Gastroesophageal sphincter (tissue), 4 donors: ENCODE measurements around the gene CHRND. TPM values are rescaled to one million over a fixed set of nuclear protein-coding genes. Genes with fewer than 3 reads are reported as not detected.

ENCODE experiments used
- ATAC-seq: fragments of 150-250 bp; one replicate; pipeline ENCODE4 v1.9.1; 2016; ENCODE audit warnings: mild to moderate bottlenecking, moderate library complexity
- H3K27ac ChIP-seq, 4 donors: fragments of 200-600 bp; sonication (generic) in 3 of 4; 1 replicate in 3 of 4; 2 replicates in 1 of 4; pipeline ENCODE4 v1.5.1; 2016 to 2019
- H3K27me3 ChIP-seq: fragments of 200-600 bp; sonication (generic); one replicate; pipeline ENCODE4 v1.5.1; 2019
- H3K36me3 ChIP-seq, 2 donors: fragments of 200-600 bp; sonication (generic); one replicate each; pipeline ENCODE4 v1.5.1; 2019; ENCODE audit warnings: control low read depth in 1 of 2
- H3K4me1 ChIP-seq, 3 donors: fragments of 200-600 bp; sonication (generic); 1 replicate in 2 of 3; 2 replicates in 1 of 3; pipeline ENCODE4 v1.5.1; 2016 to 2019; ENCODE audit warnings: control low read depth in 2 of 3
- H3K4me3 ChIP-seq, 2 donors: fragments of 200-600 bp; sonication (generic); one replicate each; pipeline ENCODE4 v1.5.1; 2019; ENCODE audit warnings: mild to moderate bottlenecking in 1 of 2, moderate library complexity in 1 of 2
- H3K9me3 ChIP-seq, 3 donors: fragments of 200-600 bp; sonication (generic); one replicate each; pipeline ENCODE4 v1.5.1; 2017 to 2019; ENCODE audit warnings: control low read depth in 2 of 3
- CTCF ChIP-seq, 4 experiments: fragments of 200-600 bp in 2 of 4; fragments of 450-650 bp in 2 of 4; sonication (generic) in 1 of 4; IDR thresholded peaks; one replicate each; pipeline ENCODE4 v1.5.1; 2017 to 2019; ENCODE audit warnings: antibody characterized with exemption in 4 of 4, mild to moderate bottlenecking in 2 of 4, moderate library complexity in 2 of 4
- EP300 ChIP-seq: sonication (generic); formaldehyde crosslinking; IDR thresholded peaks from one replicate; pipeline ENCODE4 v1.6.1; 2017; ENCODE audit warnings: antibody characterized with exemption, mild to moderate bottlenecking
- POLR2A ChIP-seq, 2 donors: fragments of 450-650 bp; IDR thresholded peaks; one replicate each; pipeline ENCODE4 v1.6.1; 2017; ENCODE audit warnings: antibody characterized with exemption in 2 of 2, mild to moderate bottlenecking in 2 of 2, moderate library complexity in 1 of 2
- POLR2AphosphoS5 ChIP-seq: sonication (generic); formaldehyde crosslinking; IDR thresholded peaks from one replicate; pipeline ENCODE4 v1.6.1; 2017; ENCODE audit warnings: antibody characterized with exemption
- WGBS, 2 donors: methylation state at CpG; one replicate each; pipeline ENCODE4 v1.1.5; 2018; ENCODE audit warnings: low coverage in 1 of 2; 5-methylcytosine and 5-hydroxymethylcytosine counted together
- total RNA-seq, 4 donors: library from RNA; depleted of rRNA; stranded (reverse); fragments of >200 nt; gene quantifications; one replicate each; pipeline ENCODE4 v1.1.0, GENCODE V29; 2016

The CHRND gene
- total RNA-seq, 4 donors from 2014 or later: not detected

DNA sequence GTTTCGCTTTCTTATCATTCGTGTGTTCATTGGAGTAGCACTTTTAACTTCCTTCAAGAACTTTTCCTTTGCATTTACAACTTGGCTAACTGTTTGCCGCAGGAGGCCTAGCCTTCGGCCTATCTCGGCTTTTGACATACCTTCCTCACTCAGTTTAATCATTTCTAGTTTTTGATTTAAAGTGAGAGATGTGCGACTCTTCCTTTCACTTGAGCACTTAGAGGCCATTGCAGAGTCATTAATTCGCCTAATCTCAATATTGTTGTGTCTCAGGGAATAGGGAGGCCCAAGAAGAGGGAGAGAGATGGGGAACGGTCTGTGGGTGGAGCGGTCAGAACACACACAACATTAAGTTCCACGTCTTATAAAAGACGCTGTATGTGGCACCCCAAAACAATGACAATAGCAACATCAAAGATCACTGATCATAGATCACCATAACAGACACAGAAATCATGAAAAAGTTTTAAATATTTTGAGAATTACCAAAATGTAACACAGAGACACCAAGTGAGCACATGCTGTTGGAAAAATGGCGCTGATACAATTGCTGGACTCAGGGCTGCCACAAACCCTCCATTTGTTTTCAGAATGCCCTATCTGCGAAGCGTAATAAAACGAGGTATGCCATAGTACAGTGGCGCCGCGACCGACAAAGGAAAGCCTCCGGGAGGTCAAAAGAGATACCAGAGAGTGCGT lies 23.8 kb downstream of the CHRND start:
- WGBS, 2 donors: 29 to 33% methylated on average over 14 to 18 of the region's 21 CpGs
- ATAC-seq: no peak
- Histone ChIP-seq H3K36me3 (peaks cover 0 to 33% of the 10 kb centered on the region in 2 donors), H3K27me3 (no peaks in the 10 kb centered on the region), H3K27ac (peak overlapping the region; percentile 92 to 100 (median 96)), H3K4me1 (peaks cover 4 to 50% (median 11%) of the 10 kb centered on the region in 3 donors), H3K4me3 (peak overlapping the region; percentile 77 to 100), H3K9me3 (no peaks in the 10 kb centered on the region)
- TF ChIP-seq POLR2A (IDR thresholded peaks at IDR 0.05) (no peak), EP300 (no peak), CTCF (IDR thresholded peaks at IDR 0.05) (no peak), POLR2AphosphoS5 (no peak)

GRCh38 chr2:232550354-232551249 lies 24.6 kb downstream of the CHRND start, which contains the start of the genes EIF4E2 and TIGD1:
Gene EIF4E2 (plus strand): TSS chr2:232550689. CDS start chr2:232550725, 36 bp downstream.
Gene TIGD1 (minus strand): TSS chr2:232550557. CDS start chr2:232549882, 675 bp downstream.
- WGBS, 2 donors: 0 to 1% methylated on average over 7 to 19 of the region's 81 CpGs
- Histone ChIP-seq H3K36me3 (peaks cover 0 to 34% of the 10 kb centered on the region in 2 donors), H3K4me1 (peaks cover 4 to 50% (median 11%) of the 10 kb centered on the region in 3 donors), H3K27ac (peak within 1 kb of the TSS; percentile 92 to 100 (median 96)), H3K4me3 (peak within 1 kb of the TSS; percentile 77 to 100), H3K9me3 (no peaks in the 10 kb centered on the region), H3K27me3 (no peaks in the 10 kb centered on the region)
- TF ChIP-seq POLR2A (IDR thresholded peaks at IDR 0.05) (peak; percentile 63 to 84), POLR2AphosphoS5 (peak; percentile 78), EP300 (no peak), CTCF (IDR thresholded peaks at IDR 0.05) (peak in 3 of 4 experiments; percentile 49 to 56 (median 50))
- ATAC-seq: peak; percentile 97

GRCh38 chr2:232551250-232551638 lies 25.3 kb downstream of the CHRND start:
- Histone ChIP-seq H3K9me3 (no peaks in the 10 kb centered on the region), H3K4me1 (peaks cover 4 to 50% (median 11%) of the 10 kb centered on the region in 3 donors), H3K27ac (peak overlapping the region; percentile 92 to 100 (median 96)), H3K27me3 (no peaks in the 10 kb centered on the region), H3K36me3 (peaks cover 0 to 36% of the 10 kb centered on the region in 2 donors), H3K4me3 (peak overlapping the region; percentile 77 to 100)
- no peak for ATAC-seq
- WGBS, 2 donors: 6 to 9% methylated on average over 5 to 7 of the region's 7 CpGs
- TF ChIP-seq POLR2AphosphoS5: no peak
- no peak for TF ChIP-seq EP300
- no peak for TF ChIP-seq CTCF (IDR thresholded peaks at IDR 0.05)
- no peak for TF ChIP-seq POLR2A (IDR thresholded peaks at IDR 0.05)

DNA sequence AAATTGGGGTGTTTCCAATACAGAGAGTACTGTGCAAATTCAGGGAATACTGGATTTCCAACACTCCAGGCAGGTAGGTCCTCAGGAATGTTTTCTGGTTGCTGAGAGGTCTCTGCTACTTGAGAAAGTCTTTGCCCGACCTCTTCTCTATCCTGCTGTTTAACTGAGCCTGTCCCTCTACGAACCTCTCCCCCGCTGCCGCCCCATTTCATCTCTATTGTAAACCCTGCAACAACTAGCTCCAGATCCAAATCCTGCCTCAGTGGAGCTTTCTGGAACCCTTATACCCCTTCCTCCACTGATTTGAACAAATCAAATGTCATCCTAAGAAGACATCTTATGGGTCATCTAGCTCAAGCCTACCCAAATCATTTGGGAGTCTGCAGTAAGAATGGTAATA lies 25.8 kb downstream of the CHRND start:
- no peak for ATAC-seq
- no peaks in the 10 kb centered on the region for H3K27me3 ChIP-seq
- H3K27ac ChIP-seq: peak overlapping the region in 1 of 4 donors; percentile 97
- H3K9me3 ChIP-seq: no peaks in the 10 kb centered on the region
- peaks cover 0 to 38% of the 10 kb centered on the region in 2 donors for H3K36me3 ChIP-seq
- TF ChIP-seq CTCF (IDR thresholded peaks at IDR 0.05) (no peak), POLR2AphosphoS5 (no peak), EP300 (no peak), POLR2A (IDR thresholded peaks at IDR 0.05) (no peak)
- 82 to 94% methylated on average over 4 of the region's 4 CpGs for WGBS, 2 donors
- H3K4me3 ChIP-seq: peak overlapping the region; percentile 77 to 100
- peaks cover 4 to 50% (median 11%) of the 10 kb centered on the region in 3 donors for H3K4me1 ChIP-seq
